Measurements from ENCODE around the gene EFCAB11. TPM values are rescaled to one million over a fixed set of nuclear protein-coding genes. Genes with fewer than 3 reads are reported as not detected.

Gene EFCAB11
- polyA plus RNA-seq, 3 donors: 2.0 to 4.3 (median 2.1) TPM

- no peak for TF ChIP-seq CTCF (IDR thresholded peaks at IDR 0.05)
- Histone ChIP-seq H3K27ac (ENCODE audit: low read depth in 1 of 2, low read length in 2 of 2) (no peak overlapping the region), H3K4me3 (replicated peaks in 1 of 3; ENCODE audit: low read depth in 2 of 3, low read length in 3 of 3) (no peak overlapping the region), H3K27me3 (ENCODE audit: control insufficient read depth in 2 of 2, insufficient read depth in 2 of 2, low read length in 2 of 2) (no peaks in the 10 kb centered on the region), H3K4me2 (replicated peaks; ENCODE audit: extremely low read depth, low read length, poor library complexity, severe bottlenecking) (no peak overlapping the region), H3K9ac (ENCODE audit: insufficient read depth, low read length, poor library complexity, severe bottlenecking) (no peak overlapping the region), H3K36me3 (replicated peaks in 1 of 2; ENCODE audit: control insufficient read depth in 1 of 2, insufficient read depth in 2 of 2, low read length in 2 of 2) (peaks cover 0 to 27% of the 10 kb centered on the region in 2 donors), H3K9me3 (replicated peaks in 1 of 2; ENCODE audit: control insufficient read depth in 1 of 2, insufficient read depth in 1 of 2, low read length in 2 of 2) (no peaks in the 10 kb centered on the region), H3K4me1 (ENCODE audit: control insufficient read depth in 1 of 2, insufficient read depth in 2 of 2, low read length in 2 of 2) (no peaks in the 10 kb centered on the region), H2AFZ (ENCODE audit: insufficient read depth, low read depth, low read length, poor library complexity, severe bottlenecking) (no peak overlapping the region), H4K20me1 (ENCODE audit: insufficient read depth, low read length) (no peaks in the 10 kb centered on the region), H3K79me2 (ENCODE audit: insufficient read depth, low read length) (no peaks in the 10 kb centered on the region)
- no peak for DNase-seq
- no peak overlapping the region for H3K27ac Mint-ChIP-seq
- no peaks in the 10 kb centered on the region for H3K9me3 Mint-ChIP-seq
- no CpG with 5 or more reads among the region's 1 CpG for WGBS (ENCODE audit: insufficient coverage)
- intact Hi-C loops (cut with micrococcal nuclease): no loop called here
- no peaks in the 10 kb centered on the region for H3K4me1 Mint-ChIP-seq
- peaks cover 0 to 2% (median 0%) of the 10 kb centered on the region in 3 donors for H3K27me3 Mint-ChIP-seq (ENCODE audit: low read depth in 3 of 3)
- H3K36me3 Mint-ChIP-seq: peaks cover 20 to 32% of the 10 kb centered on the region in 2 donors
- no peak overlapping the region for H3K4me3 Mint-ChIP-seq
Measured at GRCh38 chr14:89926694-89927093, 27.8 kb downstream of the EFCAB11 start.

- no peak overlapping the region for H3K4me2 ChIP-seq (replicated peaks; ENCODE audit: extremely low read depth, low read length, poor library complexity, severe bottlenecking)
- Mint-ChIP-seq H3K4me3 (no peak overlapping the region), H3K27me3 (ENCODE audit: low read depth in 3 of 3) (peaks cover 0 to 2% (median 0%) of the 10 kb centered on the region in 3 donors), H3K4me1 (no peaks in the 10 kb centered on the region), H3K36me3 (peaks cover 11 to 21% of the 10 kb centered on the region in 2 donors), H3K27ac (no peak overlapping the region), H3K9me3 (no peaks in the 10 kb centered on the region)
- TF ChIP-seq CTCF (IDR thresholded peaks at IDR 0.05): no peak
- H4K20me1 ChIP-seq (ENCODE audit: insufficient read depth, low read length): no peaks in the 10 kb centered on the region
- H3K79me2 ChIP-seq (ENCODE audit: insufficient read depth, low read length): no peaks in the 10 kb centered on the region
- no peak overlapping the region for H3K27ac ChIP-seq (ENCODE audit: low read depth in 1 of 2, low read length in 2 of 2)
- H3K36me3 ChIP-seq (replicated peaks in 1 of 2; ENCODE audit: control insufficient read depth in 1 of 2, insufficient read depth in 2 of 2, low read length in 2 of 2): peaks cover 0 to 10% of the 10 kb centered on the region in 2 donors
- 88% methylated on average over 4 of the region's 4 CpGs for WGBS (ENCODE audit: insufficient coverage)
- H3K4me3 ChIP-seq (replicated peaks in 1 of 3; ENCODE audit: low read depth in 2 of 3, low read length in 3 of 3): no peak overlapping the region
- no peak overlapping the region for H2AFZ ChIP-seq (ENCODE audit: insufficient read depth, low read depth, low read length, poor library complexity, severe bottlenecking)
- H3K9me3 ChIP-seq (replicated peaks in 1 of 2; ENCODE audit: control insufficient read depth in 1 of 2, insufficient read depth in 1 of 2, low read length in 2 of 2): no peaks in the 10 kb centered on the region
- DNase-seq: no peak
- H3K9ac ChIP-seq (ENCODE audit: insufficient read depth, low read length, poor library complexity, severe bottlenecking): no peak overlapping the region
- H3K4me1 ChIP-seq (ENCODE audit: control insufficient read depth in 1 of 2, insufficient read depth in 2 of 2, low read length in 2 of 2): no peaks in the 10 kb centered on the region
- intact Hi-C loops (cut with micrococcal nuclease): no loop called here
- no peaks in the 10 kb centered on the region for H3K27me3 ChIP-seq (ENCODE audit: control insufficient read depth in 2 of 2, insufficient read depth in 2 of 2, low read length in 2 of 2)
Measured at GRCh38 chr14:89924268-89924667, 30.3 kb downstream of the EFCAB11 start.
